AG04449 (cell line): ENCODE measurements around the gene CCDC183.
"Not testable (repeated sequence)": the region's sequence is repeated elsewhere in the genome, so short reads cannot be mapped to it uniquely, and the experiment has no call there.

Experiments
- CTCF ChIA-PET: fragments of 350-600 bp; formaldehyde crosslinking; extraction: SDS; loops from one replicate; lab custom pipeline; 2021; ENCODE audit warnings: antibody characterized with exemption; lab: Yijun Ruan, JAX
- POLR2A ChIA-PET: fragments of 400-600, 350-600 bp; formaldehyde crosslinking; extraction: SDS; loops from one replicate; lab custom pipeline; 2020; ENCODE audit warnings: antibody characterized with exemption, inconsistent platforms; lab: Yijun Ruan, JAX
- DNase-seq: peaks from one replicate; pipeline ENCODE4 v3.0.0-alpha.2; 2010; ENCODE audit warnings: low read depth, low spot score
- H3K4me3 ChIP-seq: 2 replicates; pipeline ENCODE4 v1.5.1; 2011; ENCODE audit warnings: low read depth, mild to moderate bottlenecking, control low read depth, low read length
- TF ChIP-seq, protein P1 (sequence below): IDR thresholded peaks from one replicate; pipeline ENCODE4 v1.5.1; 2011; ENCODE audit warnings: mild to moderate bottlenecking, moderate library complexity, low read length, control low read depth, inconsistent platforms; ENCODE audit not compliant: insufficient read depth; ENCODE audit errors: missing control alignments

Gene CCDC183

DNA sequence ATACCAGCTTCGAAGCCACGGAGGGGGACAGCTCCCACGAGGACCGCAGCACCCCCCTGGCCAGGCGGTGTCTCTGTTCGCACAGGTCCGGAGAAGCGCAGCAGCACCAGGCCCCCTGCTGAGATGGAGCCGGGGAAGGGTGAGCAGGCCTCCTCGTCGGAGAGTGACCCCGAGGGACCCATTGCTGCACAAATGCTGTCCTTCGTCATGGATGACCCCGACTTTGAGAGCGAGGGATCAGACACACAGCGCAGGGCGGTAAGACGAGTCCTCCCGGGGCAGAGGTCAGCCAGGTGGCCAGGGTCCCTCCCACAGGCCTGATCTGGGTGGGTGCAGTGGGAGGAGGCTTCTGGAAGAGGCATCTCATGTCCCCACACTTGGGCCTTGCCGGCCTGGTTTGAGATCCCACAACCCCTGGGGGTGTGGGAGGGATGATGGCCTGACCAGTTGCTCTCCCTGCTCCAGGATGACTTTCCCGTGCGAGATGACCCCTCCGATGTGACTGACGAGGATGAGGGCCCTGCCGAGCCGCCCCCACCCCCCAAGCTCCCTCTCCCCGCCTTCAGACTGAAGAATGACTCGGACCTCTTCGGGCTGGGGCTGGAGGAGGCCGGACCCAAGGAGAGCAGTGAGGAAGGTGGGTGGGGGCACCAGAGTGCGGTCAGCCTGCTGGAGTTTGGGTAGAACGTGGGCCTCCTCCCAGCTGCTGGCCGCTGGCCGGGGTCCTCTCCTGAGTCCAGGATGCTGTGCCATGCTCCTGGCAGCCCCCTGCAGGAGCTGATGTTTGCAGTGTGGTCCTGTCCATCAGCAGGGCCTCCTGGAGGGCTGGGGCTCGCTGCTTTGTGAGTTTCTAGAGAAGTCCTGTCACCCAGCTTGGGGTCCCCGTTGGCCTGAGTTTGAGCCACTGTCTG is 43.3 kb downstream of the CCDC183 start:
- ChIA-PET CTCF (interaction anchor here (1.0 to 1.7 kb wide), 2 partner anchors 9 to 190 kb away, joined by 3 to 5 read pairs; no protein-coding TSS in a partner anchor), POLR2A (no interaction called here)
- no peak for DNase-seq
- no peak overlapping the region for H3K4me3 ChIP-seq
- TF ChIP-seq, protein P1, sequence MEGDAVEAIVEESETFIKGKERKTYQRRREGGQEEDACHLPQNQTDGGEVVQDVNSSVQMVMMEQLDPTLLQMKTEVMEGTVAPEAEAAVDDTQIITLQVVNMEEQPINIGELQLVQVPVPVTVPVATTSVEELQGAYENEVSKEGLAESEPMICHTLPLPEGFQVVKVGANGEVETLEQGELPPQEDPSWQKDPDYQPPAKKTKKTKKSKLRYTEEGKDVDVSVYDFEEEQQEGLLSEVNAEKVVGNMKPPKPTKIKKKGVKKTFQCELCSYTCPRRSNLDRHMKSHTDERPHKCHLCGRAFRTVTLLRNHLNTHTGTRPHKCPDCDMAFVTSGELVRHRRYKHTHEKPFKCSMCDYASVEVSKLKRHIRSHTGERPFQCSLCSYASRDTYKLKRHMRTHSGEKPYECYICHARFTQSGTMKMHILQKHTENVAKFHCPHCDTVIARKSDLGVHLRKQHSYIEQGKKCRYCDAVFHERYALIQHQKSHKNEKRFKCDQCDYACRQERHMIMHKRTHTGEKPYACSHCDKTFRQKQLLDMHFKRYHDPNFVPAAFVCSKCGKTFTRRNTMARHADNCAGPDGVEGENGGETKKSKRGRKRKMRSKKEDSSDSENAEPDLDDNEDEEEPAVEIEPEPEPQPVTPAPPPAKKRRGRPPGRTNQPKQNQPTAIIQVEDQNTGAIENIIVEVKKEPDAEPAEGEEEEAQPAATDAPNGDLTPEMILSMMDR: no peak

DNA sequence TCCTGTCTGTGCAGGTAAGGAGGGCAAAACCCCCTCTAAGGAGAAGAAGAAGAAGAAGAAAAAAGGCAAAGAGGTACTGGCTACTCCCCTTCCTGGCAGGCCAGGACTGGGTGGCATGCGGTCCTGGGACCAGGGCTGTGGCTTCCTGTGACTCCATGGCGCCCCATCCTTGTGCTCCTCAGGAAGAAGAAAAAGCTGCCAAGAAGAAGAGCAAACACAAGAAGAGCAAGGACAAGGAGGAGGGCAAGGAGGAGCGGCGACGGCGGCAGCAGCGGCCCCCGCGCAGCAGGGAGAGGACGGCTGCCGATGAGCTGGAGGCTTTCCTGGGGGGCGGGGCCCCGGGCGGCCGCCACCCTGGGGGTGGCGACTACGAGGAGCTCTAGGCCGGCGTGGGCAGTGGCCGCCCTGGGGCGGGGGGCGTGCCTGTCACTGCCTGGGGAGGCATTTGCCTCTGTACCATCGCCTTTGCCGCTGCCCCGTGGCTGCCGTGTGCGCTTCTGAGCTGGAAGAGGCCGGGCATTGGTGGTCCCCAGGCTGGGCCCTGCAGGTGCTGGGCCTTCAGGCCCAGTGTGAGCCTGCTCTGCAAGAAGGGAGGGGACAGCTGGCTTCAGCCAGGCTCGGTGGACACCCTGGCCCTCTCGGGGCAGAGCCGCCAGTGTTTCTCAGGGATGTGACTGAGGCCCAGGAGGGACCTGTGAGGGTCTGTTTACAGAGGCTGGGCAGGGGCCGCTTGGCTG is 44.2 kb downstream of the CCDC183 start:
- no peak overlapping the region for H3K4me3 ChIP-seq
- CTCF ChIA-PET: interaction anchor here (1.0 to 4.1 kb wide), 6 partner anchors 8 to 189 kb away, joined by 3 to 35 read pairs (median 5); partner anchors contain the start of genes RABL6 and TMEM141
- TF ChIP-seq, protein P1: no peak
- POLR2A ChIA-PET: interaction anchor here (0.5 kb wide), 1 partner anchor 16 kb away, joined by 3 read pairs; no protein-coding TSS in a partner anchor
- DNase-seq: no peak

DNA sequence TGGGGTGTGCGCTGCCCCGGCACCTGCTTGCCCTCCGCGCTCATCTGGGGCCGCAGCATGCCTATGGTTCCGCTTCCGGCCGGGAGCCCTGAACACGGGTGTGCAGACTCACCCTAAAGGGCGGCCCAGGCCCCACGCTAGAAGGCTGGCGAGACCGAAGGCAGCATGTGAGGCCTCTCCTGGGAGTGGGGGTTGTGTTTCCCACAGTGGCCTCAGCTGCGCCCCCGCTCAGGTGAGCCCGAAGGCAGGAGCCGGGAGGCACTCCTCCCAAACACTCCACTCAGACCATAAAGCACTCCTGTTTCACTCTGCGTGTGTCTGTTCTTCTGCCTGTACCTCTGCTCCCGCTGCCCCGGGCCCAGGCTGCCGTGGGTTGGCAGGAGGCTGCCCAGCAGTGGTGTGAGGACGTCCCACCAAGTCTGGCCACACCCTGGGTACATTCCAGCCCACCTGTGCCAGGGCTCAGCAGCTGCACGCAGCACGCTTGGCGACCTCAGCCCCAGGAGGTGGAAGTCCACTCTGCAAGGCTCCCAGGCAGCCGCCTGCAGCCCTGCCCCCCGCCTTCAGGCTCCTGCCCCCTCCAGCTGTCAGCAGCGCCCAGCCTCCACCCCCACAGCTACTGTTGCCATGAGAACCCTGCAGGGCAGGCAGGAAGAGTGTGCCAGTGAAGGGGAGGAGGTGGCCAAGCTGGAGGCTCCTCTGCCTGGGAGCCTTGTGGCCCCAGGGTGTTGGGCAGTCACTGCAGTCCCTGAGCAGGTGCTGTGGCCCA is 44.9 kb downstream of the CCDC183 start:
- DNase-seq: no peak
- TF ChIP-seq, protein P1: no peak
- no peak overlapping the region for H3K4me3 ChIP-seq
- ChIA-PET CTCF (interaction anchor here (1.0 to 4.1 kb wide), 13 partner anchors 8 to 188 kb away, joined by 3 to 35 read pairs (median 6); partner anchors contain the start of genes RABL6 and TMEM141), POLR2A (no interaction called here)

DNA sequence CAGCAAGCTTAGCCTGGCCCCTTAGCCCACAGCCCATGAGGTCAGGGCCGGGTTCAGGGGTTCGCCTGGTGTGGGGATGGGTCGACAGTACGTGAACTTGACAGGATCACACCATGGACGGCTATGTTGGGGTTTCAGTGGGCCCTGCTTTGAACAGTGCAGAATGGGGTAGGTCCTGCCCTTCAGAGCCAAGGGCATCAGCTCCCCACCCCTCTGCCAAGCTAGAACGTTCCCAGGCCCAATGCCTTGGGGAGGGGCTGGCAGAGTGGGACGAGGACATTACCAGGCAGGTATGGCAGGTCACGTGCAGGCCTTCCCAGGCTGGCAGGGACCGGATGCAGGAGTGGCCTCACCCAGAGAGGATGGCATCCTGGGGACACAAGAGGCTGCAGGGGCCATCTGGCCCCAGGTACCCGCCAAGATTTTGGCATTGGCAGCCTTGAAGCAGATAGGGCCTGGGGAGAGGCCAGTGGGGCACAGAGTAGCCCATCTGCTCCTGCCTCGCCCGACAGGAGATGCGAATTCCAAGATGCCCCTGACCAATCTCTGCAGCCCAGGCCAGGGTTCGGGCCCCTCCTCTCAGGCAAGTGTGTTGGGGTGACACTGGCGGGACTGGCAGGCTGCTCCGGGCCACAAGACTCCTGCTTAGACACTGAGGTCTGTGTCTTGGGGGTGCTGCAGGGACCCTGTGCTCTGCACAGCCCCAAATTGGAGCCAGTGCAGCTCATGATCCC is 45.7 kb downstream of the CCDC183 start:
- CTCF ChIA-PET: interaction anchor here (0.7 to 4.1 kb wide), 18 partner anchors 9 to 194 kb away, joined by 3 to 35 read pairs (median 6); partner anchors contain the start of genes RABL6 and TMEM141
- POLR2A ChIA-PET: interaction anchor here (1.0 kb wide), 1 partner anchor 11 kb away, joined by 3 read pairs; the partner anchor contains the start of gene MAMDC4
- H3K4me3 ChIP-seq, DNase-seq: not testable (repeated sequence)

DNA sequence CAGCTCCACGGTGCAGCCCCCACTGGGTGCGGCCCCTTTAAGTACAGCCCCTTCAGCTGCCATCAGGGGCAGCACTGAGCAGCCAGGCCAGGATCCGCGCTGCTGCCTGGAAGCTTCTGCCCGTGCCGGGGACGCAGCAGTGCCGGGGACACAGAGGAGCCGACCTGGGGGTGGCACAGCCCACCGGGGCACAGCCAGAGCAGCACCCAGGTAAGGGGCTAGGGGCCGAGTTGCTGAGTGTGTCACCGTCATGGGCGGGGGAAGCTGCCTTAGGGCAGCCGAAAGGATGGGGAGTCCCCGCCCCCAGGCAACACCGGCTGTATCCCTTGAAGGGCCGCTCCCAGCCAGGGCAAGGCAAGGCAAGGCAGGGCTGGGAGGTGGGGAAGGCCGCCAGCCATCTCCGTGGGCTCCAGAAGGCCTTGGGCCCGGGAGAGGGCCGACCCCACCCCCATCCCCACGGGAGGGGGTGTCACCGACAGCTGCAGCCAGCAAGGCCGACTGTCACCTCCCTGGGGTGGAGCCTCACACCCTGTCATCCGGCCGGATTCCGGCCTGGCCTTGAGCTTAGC is 46.3 kb downstream of the CCDC183 start, which contains the start of gene AJM1:
Gene AJM1 (plus strand): TSS at position 99 of the 569 bp plus-strand sequence. CDS start 1,937 bp downstream, outside the sequence.
- ChIA-PET CTCF (interaction anchor here (0.7 to 4.1 kb wide), 22 partner anchors 8 to 193 kb away, joined by 3 to 35 read pairs (median 6); partner anchors contain the start of genes FBXW5, MAMDC4, RABL6 and TMEM141), POLR2A (interaction anchor here (1.0 kb wide), 1 partner anchor 10 kb away, joined by 3 read pairs; the partner anchor contains the start of gene MAMDC4)
- TF ChIP-seq, protein P1: peak; percentile 91
- peak within 1 kb of the TSS; percentile 61 for H3K4me3 ChIP-seq
- DNase-seq: not testable (repeated sequence)

DNA sequence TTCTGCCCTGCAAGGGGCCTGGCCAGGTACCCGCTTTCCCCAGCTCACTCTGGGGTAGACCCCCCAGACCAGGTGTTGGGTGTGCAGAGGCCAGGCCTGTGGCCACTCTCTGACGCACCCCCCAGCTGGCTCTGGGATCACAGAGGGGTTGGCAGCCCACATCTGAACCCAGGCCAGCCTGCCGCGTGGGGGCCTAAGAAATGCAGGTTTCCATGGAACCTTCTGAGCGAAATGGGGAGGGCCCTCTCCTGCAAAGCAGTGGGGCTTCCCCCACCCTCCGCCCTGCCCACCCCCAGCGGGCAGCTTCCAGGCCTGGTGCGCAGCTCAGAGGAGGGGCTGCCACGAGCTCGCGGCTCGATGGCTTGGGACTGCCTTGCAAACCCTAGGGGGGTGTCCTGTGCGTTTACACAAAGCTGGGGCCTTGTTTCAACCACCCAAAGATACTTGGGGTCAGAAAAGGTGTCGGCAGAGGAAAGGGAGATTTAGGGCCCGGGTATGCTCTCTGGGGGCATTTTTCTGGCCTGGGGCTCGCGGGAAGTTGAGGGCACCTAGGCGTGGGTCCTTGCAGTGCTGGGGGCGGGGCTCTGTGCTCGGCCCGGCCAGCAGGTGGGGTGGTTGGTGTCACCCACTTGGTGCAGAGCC is 47.1 kb downstream of the CCDC183 start:
- DNase-seq, POLR2A ChIA-PET, H3K4me3 ChIP-seq: not testable (repeated sequence)
- CTCF ChIA-PET: interaction anchor here (0.8 to 4.1 kb wide), 16 partner anchors 8 to 192 kb away, joined by 3 to 35 read pairs (median 6); partner anchors contain the start of genes ABCA2, FBXW5, MAMDC4 and RABL6
